B cell (primary cell): ENCODE measurements around the gene TNXB. TPM values are rescaled to one million over a fixed set of nuclear protein-coding genes. Genes with fewer than 3 reads are reported as not detected.

ENCODE experiments used
- ATAC-seq: fragments of 200-7000 bp; cut with Tn5 transposase; one replicate; pipeline ENCODE4 v1.10.0; 2021; ENCODE audit warnings: low read depth, mild to moderate bottlenecking, moderate number of reproducible peaks, moderate library complexity
- CTCF ChIA-PET: fragments of 350-600 bp; sonication (Branson Sonifier 250); formaldehyde crosslinking; loops from one replicate; lab custom pipeline; 2021; ENCODE audit warnings: antibody characterized with exemption, inconsistent platforms; lab: Charles Lee
- POLR2A ChIA-PET: fragments of 350-600 bp; sonication (Branson Sonifier 250); formaldehyde crosslinking; loops from one replicate; lab custom pipeline; 2021; ENCODE audit warnings: antibody characterized with exemption; lab: Charles Lee
- DNase-seq: peaks from one replicate; pipeline ENCODE4 v3.0.0; 2013
- H2AFZ ChIP-seq: 2 replicates; pipeline ENCODE4 v1.6.1; 2012; ENCODE audit warnings: mild to moderate bottlenecking, low read depth, low read length; ENCODE audit not compliant: insufficient read depth, poor library complexity, severe bottlenecking
- H3K27ac ChIP-seq, 2 donors: 1 replicate in 1 of 2; 2 replicates in 1 of 2; pipeline ENCODE4 v1.5.1; 2012 to 2013; ENCODE audit warnings: low read length in 2 of 2, mild to moderate bottlenecking in 2 of 2, moderate library complexity in 1 of 2
- H3K27me3 ChIP-seq, 4 experiments: fragments of 200-600 bp in 1 of 4; sonication (generic) in 1 of 4; replicated peaks in 1 of 4; 1 replicate in 2 of 4; 2 replicates in 2 of 4; pipeline versions ENCODE4 v1.6.1 to v1.7.0; 2013 to 2016; ENCODE audit warnings: low read length in 3 of 4, mild to moderate bottlenecking in 2 of 4, mixed read lengths in 1 of 4, moderate library complexity in 1 of 4; ENCODE audit not compliant: insufficient read depth in 4 of 4, control insufficient read depth in 3 of 4; ENCODE audit errors: control extremely low read depth in 1 of 4
- H3K36me3 ChIP-seq, 2 experiments: replicated peaks in 1 of 2; 1 replicate in 1 of 2; 2 replicates in 1 of 2; pipeline versions ENCODE4 v1.6.1 to v1.7.1; 2013; ENCODE audit warnings: low read length in 1 of 2; ENCODE audit not compliant: insufficient read depth in 2 of 2, control insufficient read depth in 1 of 2; ENCODE audit errors: control extremely low read depth in 1 of 2, extremely low read depth in 1 of 2
- H3K4me1 ChIP-seq, 2 donors: fragments of 200-600 bp in 1 of 2; sonication (generic) in 1 of 2; 1 replicate in 1 of 2; 2 replicates in 1 of 2; pipeline versions ENCODE4 v1.5.1 to v1.6.1; 2013 to 2017; ENCODE audit warnings: low read length in 2 of 2; ENCODE audit not compliant: control insufficient read depth in 2 of 2, insufficient read depth in 2 of 2
- H3K4me2 ChIP-seq: replicated peaks from 2 replicates; pipeline ENCODE3; 2012; ENCODE audit warnings: mild to moderate bottlenecking, low read depth, low read length; ENCODE audit not compliant: poor library complexity, severe bottlenecking
- H3K4me3 ChIP-seq, 5 experiments: fragments of 200-600 bp in 1 of 5; sonication (generic) in 1 of 5; 1 replicate in 3 of 5; 2 replicates in 2 of 5; pipeline versions ENCODE4 v1.5.1 to v1.7.0; 2011 to 2016; ENCODE audit warnings: low read length in 4 of 5, mild to moderate bottlenecking in 4 of 5, low read depth in 2 of 5, control low read depth in 1 of 5, moderate library complexity in 1 of 5; ENCODE audit not compliant: insufficient read depth in 1 of 5; ENCODE audit errors: control extremely low read depth in 1 of 5, extremely low read depth in 1 of 5
- H3K79me2 ChIP-seq: fragments of 200-600 bp; sonication (generic); one replicate; pipeline ENCODE4 v1.6.0; 2016; ENCODE audit warnings: low read length; ENCODE audit not compliant: control insufficient read depth, insufficient read depth
- H3K9ac ChIP-seq: fragments of 200-600 bp; sonication (generic); 2 replicates; pipeline ENCODE4 v1.6.1; 2017; ENCODE audit warnings: mild to moderate bottlenecking, low read length, moderate library complexity
- H3K9me3 ChIP-seq, 3 donors: one replicate each; pipeline versions ENCODE4 v1.6.1 to v1.7.1; 2013; ENCODE audit warnings: low read length in 2 of 3; ENCODE audit not compliant: control insufficient read depth in 2 of 3, insufficient read depth in 1 of 3; ENCODE audit errors: control extremely low read depth in 1 of 3
- H4K20me1 ChIP-seq: 2 replicates; pipeline ENCODE4 v1.6.0; 2012; ENCODE audit warnings: mild to moderate bottlenecking, low read length; ENCODE audit not compliant: insufficient read depth, control insufficient read depth, poor library complexity, severe bottlenecking
- H3K27ac Mint-ChIP-seq: one replicate; pipeline ENCODE4 v1.8.0; 2021; ENCODE audit warnings: mixed read lengths
- H3K27me3 Mint-ChIP-seq: one replicate; pipeline ENCODE4 v1.8.0; 2021; ENCODE audit warnings: mixed read lengths
- H3K4me1 Mint-ChIP-seq: one replicate; pipeline ENCODE4 v1.8.0; 2021; ENCODE audit warnings: mixed read lengths
- H3K4me3 Mint-ChIP-seq: one replicate; pipeline ENCODE4 v1.8.0; 2021; ENCODE audit warnings: mixed read lengths
- H3K9me3 Mint-ChIP-seq: one replicate; pipeline ENCODE4 v1.8.0; 2022; ENCODE audit warnings: mixed read lengths; ENCODE audit not compliant: insufficient read depth
- EZH2 ChIP-seq: IDR thresholded peaks from 2 replicates; pipeline ENCODE4 v1.6.1; 2012; ENCODE audit warnings: borderline replicate concordance, low read depth, mild to moderate bottlenecking, moderate library complexity, low read length; ENCODE audit not compliant: insufficient read depth, poor library complexity, severe bottlenecking
- WGBS: methylation state at CpG from one replicate; pipeline ENCODE4 v1.1.5; 2013; ENCODE audit warnings: missing lambda C conversion rate; ENCODE audit not compliant: insufficient coverage; 5-methylcytosine and 5-hydroxymethylcytosine counted together
- intact Hi-C: fragments of 100-400 bp; cut with micrococcal nuclease; formaldehyde crosslinking; loops from one replicate; pipeline ENCODE4 v1.10.0; 2022
- polyA plus RNA-seq: library from polyadenylated mRNA; depleted of rRNA; stranded (reverse); fragments of >200 nt; gene quantifications from 2 replicates; pipeline ENCODE4 v1.2.3, GENCODE V29; 2012
- total RNA-seq, 2 donors: library from RNA; stranded (reverse); fragments of 120-200 nt in 1 of 2; gene quantifications; 1 replicate in 1 of 2; 2 replicates in 1 of 2; pipeline versions ENCODE4 v1.2.3 to v1.2.4, GENCODE V29; 2013 to 2022
- TF ChIP-seq, protein P1 (sequence below): fragments of 200-600 bp; IDR thresholded peaks from one replicate; pipeline ENCODE4 v1.8.0; 2022; ENCODE audit warnings: antibody characterized with exemption, mild to moderate bottlenecking

Gene TNXB
- total and polyA plus RNA-seq, 2 donors (not counting 1 experiment from before 2014, with no cell fraction given), result 1.4 to 19.0 TPM

- Histone ChIP-seq H3K4me1 (peaks cover 0 to 4% of the 10 kb centered on the region in 2 donors), H3K79me2 (no peaks in the 10 kb centered on the region), H2AFZ (no peak overlapping the region), H3K9me3 (no peaks in the 10 kb centered on the region), H4K20me1 (no peaks in the 10 kb centered on the region), H3K27ac (no peak overlapping the region), H3K36me3 (no peaks in the 10 kb centered on the region), H3K4me2 (no peak overlapping the region), H3K4me3 (no peak overlapping the region), H3K27me3 (no peaks in the 10 kb centered on the region), H3K9ac (no peak overlapping the region)
- DNase-seq, result no peak
- Mint-ChIP-seq H3K4me1 (peaks cover 5% of the 10 kb centered on the region), H3K27me3 (peaks cover 16% of the 10 kb centered on the region), H3K4me3 (no peak overlapping the region), H3K9me3 (no peaks in the 10 kb centered on the region), H3K27ac (no peak overlapping the region)
- 96% methylated on average over 9 of the region's 11 CpGs for WGBS
- ChIA-PET POLR2A (no interaction called here), CTCF (interaction anchor here (0.8 to 2.4 kb wide), 3 partner anchors 74 to 747 kb away, joined by 3 to 8 read pairs (median 7); no protein-coding TSS in a partner anchor)
- ATAC-seq, result no peak
- TF ChIP-seq, protein P1, sequence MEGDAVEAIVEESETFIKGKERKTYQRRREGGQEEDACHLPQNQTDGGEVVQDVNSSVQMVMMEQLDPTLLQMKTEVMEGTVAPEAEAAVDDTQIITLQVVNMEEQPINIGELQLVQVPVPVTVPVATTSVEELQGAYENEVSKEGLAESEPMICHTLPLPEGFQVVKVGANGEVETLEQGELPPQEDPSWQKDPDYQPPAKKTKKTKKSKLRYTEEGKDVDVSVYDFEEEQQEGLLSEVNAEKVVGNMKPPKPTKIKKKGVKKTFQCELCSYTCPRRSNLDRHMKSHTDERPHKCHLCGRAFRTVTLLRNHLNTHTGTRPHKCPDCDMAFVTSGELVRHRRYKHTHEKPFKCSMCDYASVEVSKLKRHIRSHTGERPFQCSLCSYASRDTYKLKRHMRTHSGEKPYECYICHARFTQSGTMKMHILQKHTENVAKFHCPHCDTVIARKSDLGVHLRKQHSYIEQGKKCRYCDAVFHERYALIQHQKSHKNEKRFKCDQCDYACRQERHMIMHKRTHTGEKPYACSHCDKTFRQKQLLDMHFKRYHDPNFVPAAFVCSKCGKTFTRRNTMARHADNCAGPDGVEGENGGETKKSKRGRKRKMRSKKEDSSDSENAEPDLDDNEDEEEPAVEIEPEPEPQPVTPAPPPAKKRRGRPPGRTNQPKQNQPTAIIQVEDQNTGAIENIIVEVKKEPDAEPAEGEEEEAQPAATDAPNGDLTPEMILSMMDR, result no peak
- TF ChIP-seq EZH2, result no peak
- intact Hi-C loops, result loop anchor here (10.0 kb wide), 2 partner anchors 108 to 748 kb away; partner anchors contain the start of genes PPT2 and PRRT1
These were observed 62.1 kb downstream of the TNXB start for GRCh38 chr6:32047084-32047478.

DNA sequence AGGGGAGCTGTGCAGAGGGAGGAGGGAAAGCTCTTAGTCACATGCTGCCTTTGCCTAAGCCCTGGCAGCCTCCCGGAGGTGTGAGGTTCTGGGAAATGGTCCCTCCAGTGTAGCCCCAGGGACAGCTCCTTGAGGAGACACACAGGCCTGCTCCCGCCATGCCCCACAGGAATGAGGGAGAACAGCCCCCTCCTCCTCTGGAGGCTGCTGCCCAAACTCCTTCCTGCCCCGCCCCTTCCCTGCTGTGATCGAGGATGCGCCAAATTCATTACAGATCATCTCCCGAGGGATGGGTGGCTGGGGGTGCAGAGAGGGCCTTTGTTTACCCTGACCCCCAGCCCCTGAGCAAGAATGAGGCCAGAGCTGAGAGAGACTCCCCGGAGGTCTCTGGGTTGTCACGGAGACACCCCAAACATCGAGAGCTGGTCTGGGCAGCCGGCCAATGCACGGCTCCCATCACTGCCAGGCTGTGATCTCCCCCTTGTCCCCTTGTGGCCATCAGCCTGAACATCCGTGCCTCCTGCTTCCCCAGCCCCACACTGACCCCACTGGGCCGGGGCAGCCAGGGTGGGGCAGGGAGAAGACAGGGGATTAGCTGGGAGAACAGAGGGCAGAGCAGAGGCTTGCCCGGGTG, 62.6 kb downstream of the TNXB start:
- Histone ChIP-seq H4K20me1 (no peaks in the 10 kb centered on the region), H3K4me3 (no peak overlapping the region), H2AFZ (no peak overlapping the region), H3K4me2 (no peak overlapping the region), H3K9me3 (no peaks in the 10 kb centered on the region), H3K27ac (no peak overlapping the region), H3K9ac (no peak overlapping the region), H3K79me2 (no peaks in the 10 kb centered on the region), H3K36me3 (no peaks in the 10 kb centered on the region), H3K27me3 (no peaks in the 10 kb centered on the region), H3K4me1 (peaks cover 0 to 4% of the 10 kb centered on the region in 2 donors)
- TF ChIP-seq EZH2, result no peak
- TF ChIP-seq, protein P1, result no peak
- ChIA-PET CTCF (interaction anchor here (1.7 to 2.4 kb wide), 2 partner anchors 740 to 747 kb away, joined by 7 to 8 read pairs; no protein-coding TSS in a partner anchor), POLR2A (no interaction called here)
- WGBS, result 79% methylated on average over 9 of the region's 14 CpGs
- Mint-ChIP-seq H3K27ac (no peak overlapping the region), H3K9me3 (no peaks in the 10 kb centered on the region), H3K4me1 (peaks cover 5% of the 10 kb centered on the region), H3K4me3 (no peak overlapping the region), H3K27me3 (peaks cover 12% of the 10 kb centered on the region)
- ATAC-seq (no peak), DNase-seq (no peak)
- intact Hi-C loops, result loop anchor here (10.0 kb wide), 2 partner anchors 108 to 748 kb away; partner anchors contain the start of genes PPT2 and PRRT1
